HL-60 (cell line): ENCODE results near the gene FAM170B.

Source experiments
- DNase-seq, 2 experiments: peaks; one replicate each; pipeline ENCODE4 v3.0.0-alpha.2; 2010 to 2020; ENCODE audit warnings: low read depth in 1 of 2, low spot score in 1 of 2
- H3K27ac ChIP-seq: fragments of 250-450 bp; sonication (Bioruptor Pico); replicated peaks from 2 replicates; pipeline ENCODE4 v1.5.1; 2020; ENCODE audit warnings: mild to moderate bottlenecking, moderate library complexity
- H3K27me3 ChIP-seq: fragments of 250-450 bp; sonication (Bioruptor Pico); 2 replicates; pipeline ENCODE4 v1.5.1; 2021; ENCODE audit warnings: mild to moderate bottlenecking, moderate library complexity; ENCODE audit not compliant: insufficient read depth, poor library complexity, severe bottlenecking
- H3K4me3 ChIP-seq: replicated peaks from 2 replicates; pipeline ENCODE4 v1.5.1; 2011; ENCODE audit warnings: mild to moderate bottlenecking, control low read depth, low read length; ENCODE audit not compliant: insufficient read depth
- CTCF ChIP-seq: IDR thresholded peaks from one replicate; pipeline ENCODE4 v1.5.1; 2011; ENCODE audit warnings: low read length, control low read depth, inconsistent platforms; ENCODE audit not compliant: insufficient read depth
- GABPA ChIP-seq: IDR thresholded peaks from 2 replicates; pipeline ENCODE4 v1.6.1; 2012; ENCODE audit warnings: low read depth
- POLR2AphosphoS5 ChIP-seq: IDR thresholded peaks from 2 replicates; pipeline ENCODE4 v1.6.1; 2012; ENCODE audit warnings: low read depth
- REST ChIP-seq: IDR thresholded peaks from 2 replicates; pipeline ENCODE4 v1.6.1; 2012; ENCODE audit warnings: low read depth; ENCODE audit not compliant: insufficient replicate concordance
- SPI1 ChIP-seq: IDR thresholded peaks from 2 replicates; pipeline ENCODE4 v1.6.1; 2012; ENCODE audit warnings: low read depth, mild to moderate bottlenecking, borderline replicate concordance

Gene FAM170B

GRCh38 chr10:49113741-49114141 lies 20.1 kb downstream of the FAM170B start:
- DNase-seq = no peak
- Histone ChIP-seq H3K4me3 (no peak overlapping the region), H3K27me3 (peaks cover 13% of the 10 kb centered on the region), H3K27ac (no peak overlapping the region)
- TF ChIP-seq SPI1 (no peak), REST (no peak), POLR2AphosphoS5 (no peak), CTCF (no peak), GABPA (no peak)

GRCh38 chr10:49112851-49113250 lies 21.0 kb downstream of the FAM170B start:
- no peak overlapping the region for H3K4me3 ChIP-seq
- TF ChIP-seq SPI1 = no peak
- no peak for TF ChIP-seq REST
- TF ChIP-seq POLR2AphosphoS5 = no peak
- no peak for TF ChIP-seq CTCF
- no peak for TF ChIP-seq GABPA
- no peak overlapping the region for H3K27ac ChIP-seq
- DNase-seq = no peak
- peaks cover 13% of the 10 kb centered on the region for H3K27me3 ChIP-seq

GRCh38 chr10:49112098-49112497 lies 21.7 kb downstream of the FAM170B start:
- no peak overlapping the region for H3K27ac ChIP-seq
- TF ChIP-seq POLR2AphosphoS5 (no peak), SPI1 (no peak), CTCF (no peak), REST (no peak), GABPA (no peak)
- peaks cover 13% of the 10 kb centered on the region for H3K27me3 ChIP-seq
- DNase-seq = no peak
- no peak overlapping the region for H3K4me3 ChIP-seq
